ENCODE data around the gene SERPINA5. TPM values are rescaled to one million over a fixed set of nuclear protein-coding genes. Genes with fewer than 3 reads are reported as not detected.

The SERPINA5 gene, protein sequence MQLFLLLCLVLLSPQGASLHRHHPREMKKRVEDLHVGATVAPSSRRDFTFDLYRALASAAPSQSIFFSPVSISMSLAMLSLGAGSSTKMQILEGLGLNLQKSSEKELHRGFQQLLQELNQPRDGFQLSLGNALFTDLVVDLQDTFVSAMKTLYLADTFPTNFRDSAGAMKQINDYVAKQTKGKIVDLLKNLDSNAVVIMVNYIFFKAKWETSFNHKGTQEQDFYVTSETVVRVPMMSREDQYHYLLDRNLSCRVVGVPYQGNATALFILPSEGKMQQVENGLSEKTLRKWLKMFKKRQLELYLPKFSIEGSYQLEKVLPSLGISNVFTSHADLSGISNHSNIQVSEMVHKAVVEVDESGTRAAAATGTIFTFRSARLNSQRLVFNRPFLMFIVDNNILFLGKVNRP
- 10 to 100 TPM; 10.1 to 12.9 (median 10.2) TPM for polyA plus RNA-seq (ENCODE audit: insufficient read length in 3 of 3)
- long read RNA-seq, donor 1, result 0 reads
- long read RNA-seq, donor 2, partial matches to known transcripts, result 9 of 12 reads
- long read RNA-seq, donor 2, other reads (novel, unspliced or antisense), result 0 of 12 reads
- long read RNA-seq, donor 3, partial matches to known transcripts, result 0 of 3 reads
- long read RNA-seq, donor 3, other reads (novel, unspliced or antisense), result 0 of 3 reads
- long read RNA-seq, donor 4, partial matches to known transcripts, result 0 of 1 reads
- long read RNA-seq, donor 4, other reads (novel, unspliced or antisense), result 0 of 1 reads
- long read RNA-seq, donor 5, result 0 reads
- long read RNA-seq, donor 6, partial matches to known transcripts, result 0 of 2 reads
- long read RNA-seq, donor 6, other reads (novel, unspliced or antisense), result 0 of 2 reads
- long read RNA-seq, donor 7, partial matches to known transcripts, result 11 of 13 reads
- long read RNA-seq, donor 7, other reads (novel, unspliced or antisense), result 0 of 13 reads
- long read RNA-seq, donor 8, result 0 reads
- long read RNA-seq, donor 9, partial matches to known transcripts, result 0 of 2 reads
- long read RNA-seq, donor 9, other reads (novel, unspliced or antisense), result 0 of 2 reads
- long read RNA-seq, donor 10, partial matches to known transcripts, result 0 of 2 reads
- long read RNA-seq, donor 10, other reads (novel, unspliced or antisense), result 0 of 2 reads
- long read RNA-seq, donor 11, partial matches to known transcripts, result 0 of 2 reads
- long read RNA-seq, donor 11, other reads (novel, unspliced or antisense), result 0 of 2 reads
- long read RNA-seq, donor 12, result 0 reads
- long read RNA-seq, donor 13, result 0 reads
- long read RNA-seq, donor 14, partial matches to known transcripts, result 0 of 4 reads
- long read RNA-seq, donor 14, other reads (novel, unspliced or antisense), result 0 of 4 reads
- long read RNA-seq, donor 15, partial matches to known transcripts, result 0 of 2 reads
- long read RNA-seq, donor 15, other reads (novel, unspliced or antisense), result 0 of 2 reads
- long read RNA-seq, donor 16, transcript SERPINA5-208 (5 exons, 2,211 nt), result major isoform, 5 of 5 reads
- long read RNA-seq, donor 16, partial matches to known transcripts, result 0 of 5 reads
- long read RNA-seq, donor 16, other reads (novel, unspliced or antisense), result 0 of 5 reads

DNA sequence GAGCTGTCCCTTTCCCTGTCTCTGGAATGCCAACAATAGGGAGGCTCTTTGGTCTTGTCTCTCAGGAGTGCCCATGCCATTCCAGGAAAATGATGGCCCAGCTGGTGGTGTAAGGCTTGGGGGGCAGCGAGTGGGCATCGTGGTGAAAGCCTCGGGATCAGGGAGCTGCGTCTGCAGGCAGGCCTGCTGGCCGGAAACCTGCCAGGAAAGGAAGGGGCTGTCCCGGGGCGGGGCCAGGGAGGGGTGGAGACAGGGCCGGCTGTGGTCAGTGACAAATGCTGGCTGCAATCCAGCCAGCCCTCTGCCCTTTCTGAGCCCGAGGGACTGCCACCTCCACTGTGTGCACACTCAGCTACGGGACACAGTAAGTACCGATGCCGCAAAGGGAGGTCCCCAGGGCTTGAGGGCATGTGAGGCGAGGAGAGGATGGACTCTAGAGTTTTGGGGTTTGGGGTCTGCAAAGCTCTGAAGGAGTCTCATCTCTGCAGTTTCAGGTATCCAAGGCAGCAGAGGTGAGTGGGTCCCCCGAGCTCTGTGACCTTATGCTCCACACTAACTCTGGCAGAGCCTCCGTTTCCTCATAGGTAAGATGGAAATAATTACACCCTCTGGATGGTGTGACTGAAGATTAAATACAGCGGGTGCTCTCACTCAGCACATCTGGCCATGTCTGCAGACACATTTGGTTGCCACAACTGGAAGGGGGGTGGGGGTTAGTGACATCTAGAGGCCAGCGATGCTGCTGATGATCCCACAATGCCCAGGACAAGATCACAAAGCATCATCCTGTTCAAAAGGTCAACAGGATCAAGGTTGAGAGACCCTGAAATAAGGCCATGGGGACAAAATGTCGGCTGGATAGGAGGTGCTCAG is at the start of gene SERPINA5:
SERPINA5 (plus strand) TSS at position 300 of the 873 bp plus-strand sequence. CDS start 5,937 bp downstream, outside the sequence.
- DNase-seq (ENCODE audit: extremely low read depth in 1 of 11, low read depth in 9 of 11, low spot score in 4 of 11), result no peak

- no peak for DNase-seq (ENCODE audit: extremely low read depth in 1 of 11, low read depth in 9 of 11, low spot score in 4 of 11)
Observed at GRCh38 chr14:94532447-94532846, 48.8 kb upstream of the SERPINA5 start.

- no peak for DNase-seq (ENCODE audit: extremely low read depth in 1 of 11, low read depth in 9 of 11, low spot score in 4 of 11)
Observed at GRCh38 chr14:94535506-94535905, 45.7 kb upstream of the SERPINA5 start.

DNA sequence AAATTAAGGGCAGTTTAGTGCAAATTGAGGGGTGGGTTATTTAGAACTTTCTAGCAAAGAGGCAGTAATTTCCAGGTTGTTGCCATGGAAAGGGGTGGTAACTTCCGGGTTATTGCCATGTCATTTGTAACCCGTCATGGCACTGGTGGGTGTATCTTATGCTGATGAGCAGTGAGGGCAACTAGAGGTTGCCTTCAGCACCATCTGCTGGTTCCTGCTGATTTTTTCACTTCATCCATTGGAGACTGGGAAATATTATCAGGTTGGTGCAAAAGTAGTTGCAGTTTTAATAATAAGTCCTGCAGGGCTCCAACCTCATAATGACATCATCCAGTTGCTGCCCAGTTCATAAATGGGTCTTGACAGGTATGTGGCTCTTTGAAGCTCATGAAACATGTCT is 44.4 kb upstream of the SERPINA5 start:
- DNase-seq (ENCODE audit: extremely low read depth in 1 of 11, low read depth in 9 of 11, low spot score in 4 of 11), result no peak

DNA sequence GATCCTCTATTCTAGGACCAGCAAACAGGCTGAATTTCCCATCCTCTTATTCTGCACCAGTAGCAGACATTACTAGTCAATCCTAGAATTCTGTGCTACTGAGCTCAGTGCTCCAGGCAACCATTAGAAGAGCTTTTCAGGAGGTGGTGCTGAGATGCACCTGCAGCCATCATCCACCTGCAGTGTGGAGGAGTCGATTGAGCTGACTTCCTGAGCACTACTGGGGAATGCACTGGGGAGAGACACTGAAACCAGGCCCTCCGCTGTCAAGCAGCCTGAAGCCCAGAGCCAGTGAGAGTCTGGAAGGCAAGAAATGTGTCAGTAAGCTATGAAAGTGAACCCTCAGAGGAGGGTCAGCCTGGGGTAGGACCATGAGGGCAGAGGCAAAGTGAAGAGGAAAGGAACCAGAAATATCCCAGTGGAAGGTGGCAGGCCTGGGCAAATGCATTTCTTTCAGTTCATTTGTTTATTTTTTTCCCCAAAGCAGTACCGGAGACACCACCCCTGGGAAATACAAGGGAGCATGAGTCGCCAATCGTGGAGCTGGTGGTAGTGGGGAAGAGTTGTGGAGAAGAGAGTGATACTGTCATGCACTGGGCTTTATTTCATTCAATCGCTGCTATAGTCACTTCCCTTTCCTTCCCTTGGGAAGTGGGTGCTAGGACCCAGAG is 43.0 kb upstream of the SERPINA5 start:
- no peak for DNase-seq (ENCODE audit: extremely low read depth in 1 of 11, low read depth in 9 of 11, low spot score in 4 of 11)

DNA sequence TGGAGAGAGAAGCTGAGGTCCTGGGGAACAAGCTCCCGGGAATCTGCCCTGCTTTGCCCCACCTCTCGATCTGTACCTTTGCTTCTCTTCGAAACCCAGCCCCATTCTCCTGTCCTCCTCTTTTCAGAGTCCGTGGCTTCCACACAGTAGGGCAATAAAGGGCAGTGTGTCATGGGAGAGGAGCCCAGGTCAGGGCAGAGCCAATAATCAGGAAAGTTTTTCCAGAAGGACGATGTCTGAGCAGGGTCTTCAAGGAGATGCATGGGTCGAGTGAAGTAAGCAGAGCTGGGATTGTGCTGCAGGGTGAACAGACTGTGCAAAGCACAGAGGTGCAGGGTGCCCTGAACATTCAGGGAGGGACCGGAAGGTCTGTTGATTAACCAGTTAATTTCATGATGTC is 42.0 kb upstream of the SERPINA5 start:
- DNase-seq (ENCODE audit: extremely low read depth in 1 of 11, low read depth in 9 of 11, low spot score in 4 of 11), result no peak

DNA sequence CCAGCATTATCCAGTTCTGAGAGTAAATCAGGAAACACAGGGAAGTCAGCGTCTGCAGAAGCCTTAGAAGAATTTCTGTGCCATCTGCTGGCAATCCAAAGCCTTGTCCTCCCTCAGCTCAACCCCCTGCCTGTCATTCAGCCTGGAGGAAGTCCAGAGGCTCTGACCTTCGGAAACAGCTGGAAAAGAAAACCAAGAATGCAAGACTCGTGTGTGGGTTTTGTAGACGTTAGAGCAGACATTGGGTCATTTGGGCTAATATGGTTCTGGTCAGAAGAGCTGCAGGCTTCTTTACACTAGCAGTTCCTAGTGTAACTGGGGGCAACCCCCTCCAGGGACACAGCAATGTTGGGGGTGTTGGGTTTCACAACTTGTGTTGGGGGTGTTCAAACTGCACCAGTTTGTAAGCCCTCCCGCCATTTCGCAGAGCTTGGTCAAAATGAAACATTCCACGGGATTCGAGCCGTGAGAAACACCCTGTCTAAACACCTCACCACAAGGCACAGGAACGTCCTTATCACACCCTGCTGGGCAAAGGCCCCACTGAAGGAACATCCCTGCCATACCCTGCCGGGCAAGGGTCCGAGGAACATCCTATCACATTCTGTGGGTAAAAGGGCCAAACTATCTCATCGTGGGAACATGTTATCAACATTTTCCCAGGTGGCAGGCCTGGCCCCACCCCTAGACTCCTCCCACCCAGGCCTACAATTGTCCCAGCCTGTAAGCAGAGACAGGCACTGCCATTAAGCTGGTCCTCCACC is 41.0 kb upstream of the SERPINA5 start:
- DNase-seq (ENCODE audit: extremely low read depth in 1 of 11, low read depth in 9 of 11, low spot score in 4 of 11), result peak in 7 of 11 donors; percentile 10 to 39 (median 20)

- DNase-seq (ENCODE audit: extremely low read depth in 1 of 11, low read depth in 9 of 11, low spot score in 4 of 11), result no peak
Observed at GRCh38 chr14:94541234-94541975, 39.8 kb upstream of the SERPINA5 start.

- DNase-seq (ENCODE audit: extremely low read depth in 1 of 11, low read depth in 9 of 11, low spot score in 4 of 11), result no peak
Observed at GRCh38 chr14:94542111-94542810, 39.0 kb upstream of the SERPINA5 start.

GRCh38 chr14:94542811-94543440 is 38.3 kb upstream of the SERPINA5 start:
- no peak for DNase-seq (ENCODE audit: extremely low read depth in 1 of 11, low read depth in 9 of 11, low spot score in 4 of 11)

- DNase-seq (ENCODE audit: extremely low read depth in 1 of 11, low read depth in 9 of 11, low spot score in 4 of 11), result no peak
Observed at GRCh38 chr14:94543449-94544124, 37.6 kb upstream of the SERPINA5 start.

DNA sequence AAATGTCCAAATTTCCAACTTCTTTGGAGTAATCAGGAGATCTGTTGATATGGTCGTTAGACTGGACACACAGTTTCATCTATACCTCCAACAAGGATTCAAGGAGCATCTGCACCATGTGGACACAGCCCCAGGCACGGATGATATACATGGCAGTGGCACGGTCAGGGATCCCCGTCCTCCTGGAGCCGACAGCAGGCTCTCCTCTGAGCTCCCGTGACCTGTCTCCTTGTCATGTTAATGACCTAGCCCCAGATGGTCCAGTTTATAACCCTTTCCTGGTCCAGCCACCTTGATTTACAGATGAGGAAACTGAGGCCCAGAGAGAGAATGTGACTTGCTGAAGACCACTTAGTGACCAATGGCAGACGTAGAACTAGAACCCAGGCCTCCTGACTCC is 36.5 kb upstream of the SERPINA5 start:
- DNase-seq (ENCODE audit: extremely low read depth in 1 of 11, low read depth in 9 of 11, low spot score in 4 of 11), result no peak

DNA sequence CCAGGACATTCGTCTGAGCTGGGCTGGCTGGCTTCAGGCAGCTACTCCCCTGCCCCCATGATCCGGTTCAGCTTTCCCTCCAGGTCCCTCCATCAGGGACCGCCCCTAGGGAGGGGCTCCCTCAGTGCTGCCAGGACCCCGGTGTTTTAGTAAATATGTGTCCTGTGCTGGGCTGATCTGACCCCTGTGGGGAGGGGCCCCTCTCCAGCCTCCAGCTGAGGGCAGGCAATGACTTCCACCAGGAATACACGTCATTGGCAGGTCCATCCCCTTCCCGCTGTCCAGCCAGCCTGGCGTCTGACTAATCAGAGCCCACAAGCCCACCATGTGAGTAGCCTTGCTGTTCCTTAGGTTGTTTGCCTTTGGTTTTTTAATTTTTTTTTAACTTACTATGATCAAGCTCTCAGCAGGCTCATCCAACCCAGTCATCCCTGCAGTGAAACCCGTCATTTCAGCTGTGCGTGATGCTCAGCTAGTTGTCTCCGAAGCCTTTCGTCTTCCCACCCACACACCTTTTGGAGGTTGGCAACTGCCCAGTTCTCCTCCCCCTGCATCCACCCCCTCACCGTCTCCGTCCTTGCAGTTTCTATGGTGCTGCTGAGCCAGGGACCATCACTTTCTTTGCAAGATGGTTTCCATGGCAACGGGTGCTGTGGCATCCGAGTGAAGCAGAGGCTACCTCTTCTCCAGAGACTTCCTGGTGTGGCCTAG is 35.9 kb upstream of the SERPINA5 start:
- DNase-seq (ENCODE audit: extremely low read depth in 1 of 11, low read depth in 9 of 11, low spot score in 4 of 11), result no peak
